Stimulated activated CD8-positive, alpha-beta memory T cell treated with anti-CD3 and anti-CD28 coated beads, Interleukin-15, amount 100 ng/mL, for 24 hours (primary cell): ENCODE data around the gene SGSM1.

Source experiments
- DNase-seq: peaks from one replicate; pipeline ENCODE4 v3.0.0-alpha.2; 2020; ENCODE audit warnings: low read depth

Gene SGSM1

GRCh38 chr22:24805790-24806662, at the start of gene SGSM1:
TSS of gene SGSM1 (plus strand) at chr22:24806211. CDS start at chr22:24806326, 115 bp downstream.
- peak; percentile 51 for DNase-seq

- DNase-seq = peak; percentile 10
These were observed 47.7 kb upstream of the SGSM1 start for GRCh38 chr22:24758164-24758799.

- DNase-seq = no peak
These were observed 46.2 kb upstream of the SGSM1 start for GRCh38 chr22:24759765-24760164.

GRCh38 chr22:24760708-24761306, 45.2 kb upstream of the SGSM1 start:
- no peak for DNase-seq

GRCh38 chr22:24761888-24762675, 43.9 kb upstream of the SGSM1 start:
- no peak for DNase-seq

GRCh38 chr22:24763872-24764485, 42.0 kb upstream of the SGSM1 start:
- DNase-seq = no peak

- DNase-seq = no peak
These were observed 40.8 kb upstream of the SGSM1 start for GRCh38 chr22:24765166-24765565.

GRCh38 chr22:24768537-24769374, 37.3 kb upstream of the SGSM1 start:
- DNase-seq = peak; percentile 14

GRCh38 chr22:24772493-24773220, 33.4 kb upstream of the SGSM1 start:
- DNase-seq = no peak

- no peak for DNase-seq
These were observed 30.1 kb upstream of the SGSM1 start for GRCh38 chr22:24775769-24776492.

GRCh38 chr22:24776525-24776924, 29.5 kb upstream of the SGSM1 start:
- no peak for DNase-seq

- no peak for DNase-seq
These were observed 16.5 kb upstream of the SGSM1 start for GRCh38 chr22:24789516-24789915.

GRCh38 chr22:24791362-24791761, 14.6 kb upstream of the SGSM1 start:
- no peak for DNase-seq

GRCh38 chr22:24796056-24796455, 10.0 kb upstream of the SGSM1 start:
- no peak for DNase-seq

- no peak for DNase-seq
These were observed 9.2 kb upstream of the SGSM1 start for GRCh38 chr22:24796860-24797259.

GRCh38 chr22:24801901-24802465, 4.0 kb upstream of the SGSM1 start:
- DNase-seq = no peak

GRCh38 chr22:24803064-24803542, 2.9 kb upstream of the SGSM1 start:
- DNase-seq = peak; percentile 17

- DNase-seq = no peak
These were observed 621 bp downstream of the SGSM1 start for GRCh38 chr22:24806663-24807001.
